ENCODE measurements around the gene ARF5. TPM values are rescaled to one million over a fixed set of nuclear protein-coding genes. Genes with fewer than 3 reads are reported as not detected.

Gene ARF5
- total RNA-seq, 2 donors from 2014 or later: 69.0 to 106 TPM

DNA sequence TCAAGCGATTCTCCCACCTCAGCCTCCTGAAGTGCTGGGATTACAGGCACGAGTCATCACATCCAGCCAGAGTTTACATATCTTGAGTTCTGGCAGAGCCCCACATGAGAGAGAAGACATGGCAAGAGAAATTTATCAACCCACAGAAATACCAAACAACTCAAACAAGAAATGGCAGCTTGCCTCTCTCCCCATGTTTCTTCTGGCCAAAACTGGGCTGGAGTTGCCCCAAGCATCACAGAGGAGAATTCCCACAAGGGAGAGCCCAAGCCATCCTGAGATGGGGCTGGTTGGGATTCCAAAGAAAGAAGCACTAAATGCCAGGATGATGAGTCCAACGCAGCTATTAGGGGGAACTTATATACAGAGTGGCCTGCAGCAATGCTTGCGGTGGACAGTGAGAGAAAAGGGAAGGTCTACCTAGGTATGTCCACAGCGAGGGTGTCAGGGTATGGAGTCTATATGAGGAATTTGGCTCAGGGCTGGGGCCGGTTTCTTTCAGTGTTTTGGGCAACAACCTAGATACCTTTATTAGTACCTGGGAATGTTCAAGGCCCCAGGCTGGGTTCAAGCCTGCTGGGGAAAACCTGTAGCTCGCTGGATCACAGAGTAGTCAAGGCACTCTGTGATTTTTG lies 44.2 kb downstream of the ARF5 start:
- no peak for ATAC-seq
- no peak for DNase-seq (ENCODE audit: low spot score)
- Mint-ChIP-seq H3K27me3 (peaks cover 29 to 44% of the 10 kb centered on the region in 2 donors), H3K4me3 (no peak overlapping the region), H3K27ac (no peak overlapping the region), H3K36me3 (no peaks in the 10 kb centered on the region), H3K9me3 (no peaks in the 10 kb centered on the region), H3K4me1 (ENCODE audit: low read depth in 2 of 2) (no peaks in the 10 kb centered on the region)

DNA sequence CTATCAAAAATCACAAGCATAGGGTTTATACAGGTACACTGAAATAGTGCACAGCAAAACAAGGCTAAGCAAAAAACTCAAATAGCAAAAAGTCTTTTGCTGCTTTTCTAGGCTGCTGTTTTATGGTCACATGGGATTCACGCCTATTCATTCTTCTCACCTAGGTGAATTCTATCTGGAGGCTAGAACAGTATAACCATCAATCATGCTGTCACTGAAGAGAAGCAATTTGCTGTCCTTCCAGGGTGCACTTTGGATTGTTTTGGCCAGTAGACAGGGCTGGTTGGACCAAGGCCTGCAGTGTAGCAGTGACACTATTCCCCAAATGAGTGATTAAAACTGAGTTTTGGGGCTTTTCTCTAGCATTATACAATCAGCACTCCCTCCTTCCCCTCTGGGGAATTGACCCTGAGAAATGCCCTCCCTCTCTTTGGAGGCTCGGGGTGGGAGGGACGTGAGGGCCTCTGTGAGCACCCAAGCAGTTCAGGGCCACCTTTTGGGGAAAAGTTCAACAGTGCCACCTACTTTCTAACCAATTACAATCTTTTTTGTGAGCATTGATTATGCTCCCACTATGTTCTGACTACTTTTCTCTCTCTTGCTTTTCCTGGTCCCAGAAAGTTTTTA lies 47.6 kb downstream of the ARF5 start:
- peaks cover 32 to 55% of the 10 kb centered on the region in 2 donors for H3K27me3 Mint-ChIP-seq
- no peaks in the 10 kb centered on the region for H3K36me3 Mint-ChIP-seq
- H3K27ac Mint-ChIP-seq: no peak overlapping the region
- no peaks in the 10 kb centered on the region for H3K4me1 Mint-ChIP-seq (ENCODE audit: low read depth in 2 of 2)
- H3K9me3 Mint-ChIP-seq: no peaks in the 10 kb centered on the region
- ATAC-seq (no peak), DNase-seq (ENCODE audit: low spot score) (no peak)
- H3K4me3 Mint-ChIP-seq: no peak overlapping the region

DNA sequence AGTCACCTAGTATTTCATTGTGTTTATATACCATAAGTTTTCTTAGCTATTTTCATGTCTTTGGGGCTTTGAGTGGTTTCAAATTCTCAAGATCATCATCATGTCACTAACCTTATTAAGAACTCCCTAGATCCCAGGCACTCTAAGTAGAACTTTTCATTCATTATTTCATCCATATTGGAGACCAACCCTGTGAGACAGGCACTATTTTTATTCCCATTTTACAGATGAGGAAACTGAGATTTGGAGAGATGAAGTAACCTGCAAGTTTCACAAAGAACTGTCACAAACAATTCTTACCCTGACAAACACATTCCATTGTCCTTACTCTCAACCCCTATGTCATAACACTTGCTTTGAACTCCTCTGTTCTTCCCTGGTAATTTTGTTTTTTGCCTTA lies 50.0 kb downstream of the ARF5 start:
- Mint-ChIP-seq H3K27ac (no peak overlapping the region), H3K9me3 (no peaks in the 10 kb centered on the region), H3K4me3 (no peak overlapping the region), H3K36me3 (no peaks in the 10 kb centered on the region), H3K4me1 (ENCODE audit: low read depth in 2 of 2) (no peaks in the 10 kb centered on the region), H3K27me3 (peaks cover 30 to 45% of the 10 kb centered on the region in 2 donors)
- no peak for DNase-seq (ENCODE audit: low spot score)
- no peak for ATAC-seq

Other genes starting within 250 kb of the ARF5 start
- gene ZNF800, start 195.7 kb upstream of the ARF5 start, total RNA-seq: 10 to 100 TPM; 52.8 to 56.3 TPM
- 10 to 100 TPM; 21.8 TPM for gene GCC1, start 2.8 kb upstream of the ARF5 start, total RNA-seq
- 1 to 10 TPM in 1 of 2 donors, under 1 TPM in 1; 0.39 to 1.4 TPM for gene FSCN3, start 5.3 kb downstream of the ARF5 start, total RNA-seq
- not detected for gene PAX4, start 29.7 kb downstream of the ARF5 start, total RNA-seq
- gene SND1, start 63.8 kb downstream of the ARF5 start, total RNA-seq: 100 to 1,000 TPM; 311 to 347 TPM